ENCODE results near the gene IRF2. TPM values are rescaled to one million over a fixed set of nuclear protein-coding genes. Genes with fewer than 3 reads are reported as not detected.

Gene IRF2
- polyA plus RNA-seq, 1 donor from 2014 or later, result 1.4 TPM

- H3K4me2 ChIP-seq (ENCODE audit: low read length), result no peak overlapping the region
- no peaks in the 10 kb centered on the region for H3K79me2 ChIP-seq (replicated peaks; ENCODE audit: insufficient read depth, low read length)
- no peaks in the 10 kb centered on the region for H4K20me1 ChIP-seq (ENCODE audit: insufficient read depth)
- H3K36me3 ChIP-seq (ENCODE audit: insufficient read depth, low read length), result no peaks in the 10 kb centered on the region
- H3K27ac ChIP-seq (ENCODE audit: low read length), result no peak overlapping the region
- H3F3A ChIP-seq (ENCODE audit: insufficient read depth, low read length, poor library complexity, severe bottlenecking), result no peaks in the 10 kb centered on the region
- no peaks in the 10 kb centered on the region for H3K9me2 ChIP-seq (ENCODE audit: insufficient read depth, low read length)
- no peaks in the 10 kb centered on the region for H3K27me3 ChIP-seq (ENCODE audit: insufficient read depth, low read depth, low read length)
- TF ChIP-seq POLR2AphosphoS5 (IDR thresholded peaks at IDR 0.05) (no peak), EP300 (conservative IDR thresholded peaks at IDR 0.05; ENCODE audit: poor library complexity, severe bottlenecking) (no peak), REST (IDR thresholded peaks at IDR 0.05; ENCODE audit: borderline replicate concordance) (no peak), MXI1 (conservative IDR thresholded peaks at IDR 0.05; ENCODE audit: poor library complexity, severe bottlenecking) (no peak), SMC3 (conservative IDR thresholded peaks at IDR 0.05; ENCODE audit: poor library complexity) (no peak), CTCF (IDR thresholded peaks at IDR 0.05; ENCODE audit: poor library complexity, severe bottlenecking) (no peak), RAD21 (conservative IDR thresholded peaks at IDR 0.05) (no peak), EZH2 (IDR thresholded peaks at IDR 0.05; ENCODE audit: borderline replicate concordance, insufficient read depth, low read length, poor library complexity, severe bottlenecking) (no peak), TAF1 (IDR thresholded peaks at IDR 0.05; ENCODE audit: low read depth) (no peak)
- H2AFZ ChIP-seq (ENCODE audit: low read depth, low read length), result no peak overlapping the region
- H3K9ac ChIP-seq (ENCODE audit: low read length), result no peak overlapping the region
- H3K9me3 ChIP-seq (ENCODE audit: low read length), result no peaks in the 10 kb centered on the region
- H3K4me3 ChIP-seq (ENCODE audit: low read length), result no peak overlapping the region
Observed at GRCh38 chr4:184489771-184490170, 15.4 kb upstream of the IRF2 start.

DNA sequence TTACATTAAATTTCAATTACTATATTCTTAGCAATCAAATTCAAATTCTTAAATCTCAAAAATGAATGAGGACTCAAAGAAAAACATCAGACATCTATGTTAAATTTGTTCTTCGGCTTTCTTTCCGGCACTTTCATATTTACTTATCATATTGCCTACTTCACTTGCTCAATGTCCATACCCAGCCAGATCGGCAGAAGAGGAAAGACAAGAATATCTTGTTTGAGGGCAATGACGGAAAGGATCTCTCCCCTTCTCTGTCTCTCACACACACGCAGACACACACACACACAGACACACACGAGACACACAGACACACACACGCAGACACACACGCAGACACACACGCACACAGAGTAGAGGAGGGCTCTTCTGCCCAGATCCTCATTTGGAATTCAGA, 13.2 kb upstream of the IRF2 start:
- Histone ChIP-seq H3K9ac (ENCODE audit: low read length) (no peak overlapping the region), H3K27ac (ENCODE audit: low read length) (no peak overlapping the region), H3K9me3 (ENCODE audit: low read length) (no peaks in the 10 kb centered on the region), H3K27me3 (ENCODE audit: insufficient read depth, low read depth, low read length) (no peaks in the 10 kb centered on the region), H3K4me3 (ENCODE audit: low read length) (no peak overlapping the region), H3K36me3 (ENCODE audit: insufficient read depth, low read length) (no peaks in the 10 kb centered on the region), H3K79me2 (replicated peaks; ENCODE audit: insufficient read depth, low read length) (no peaks in the 10 kb centered on the region), H3K4me2 (ENCODE audit: low read length) (no peak overlapping the region), H2AFZ (ENCODE audit: low read depth, low read length) (no peak overlapping the region), H3K9me2 (ENCODE audit: insufficient read depth, low read length) (no peaks in the 10 kb centered on the region), H4K20me1 (ENCODE audit: insufficient read depth) (no peaks in the 10 kb centered on the region), H3F3A (ENCODE audit: insufficient read depth, low read length, poor library complexity, severe bottlenecking) (no peaks in the 10 kb centered on the region)
- TF ChIP-seq REST (IDR thresholded peaks at IDR 0.05; ENCODE audit: borderline replicate concordance), result no peak
- no peak for TF ChIP-seq POLR2AphosphoS5 (IDR thresholded peaks at IDR 0.05)
- TF ChIP-seq CTCF (IDR thresholded peaks at IDR 0.05; ENCODE audit: poor library complexity, severe bottlenecking), result no peak
- TF ChIP-seq MXI1 (conservative IDR thresholded peaks at IDR 0.05; ENCODE audit: poor library complexity, severe bottlenecking), result no peak
- TF ChIP-seq RAD21 (conservative IDR thresholded peaks at IDR 0.05), result no peak
- TF ChIP-seq SMC3 (conservative IDR thresholded peaks at IDR 0.05; ENCODE audit: poor library complexity), result no peak
- TF ChIP-seq EP300 (conservative IDR thresholded peaks at IDR 0.05; ENCODE audit: poor library complexity, severe bottlenecking), result no peak
- no peak for TF ChIP-seq TAF1 (IDR thresholded peaks at IDR 0.05; ENCODE audit: low read depth)
